ENCODE data around the gene FGD4.

Gene FGD4

DNA sequence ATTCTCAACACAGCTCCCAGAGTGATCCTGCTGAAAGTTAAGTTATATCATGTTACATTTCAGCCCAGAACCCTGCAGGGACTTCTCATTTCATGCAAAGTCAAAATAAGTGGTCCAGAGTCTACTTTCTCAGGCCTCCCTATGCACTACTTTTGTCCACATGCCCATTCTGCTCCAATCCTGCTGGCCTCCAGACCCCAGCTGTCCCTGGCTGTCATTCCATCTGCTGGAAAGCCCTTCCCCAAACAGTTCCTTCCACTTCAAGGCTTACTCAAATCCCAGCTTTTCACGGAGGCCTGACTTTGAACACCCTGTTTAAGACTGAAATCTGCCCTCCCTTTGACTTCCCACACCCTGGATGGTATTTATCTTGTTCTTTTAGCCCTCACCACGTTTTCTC is 169.9 kb downstream of the FGD4 start:
- no peak for DNase-seq

DNA sequence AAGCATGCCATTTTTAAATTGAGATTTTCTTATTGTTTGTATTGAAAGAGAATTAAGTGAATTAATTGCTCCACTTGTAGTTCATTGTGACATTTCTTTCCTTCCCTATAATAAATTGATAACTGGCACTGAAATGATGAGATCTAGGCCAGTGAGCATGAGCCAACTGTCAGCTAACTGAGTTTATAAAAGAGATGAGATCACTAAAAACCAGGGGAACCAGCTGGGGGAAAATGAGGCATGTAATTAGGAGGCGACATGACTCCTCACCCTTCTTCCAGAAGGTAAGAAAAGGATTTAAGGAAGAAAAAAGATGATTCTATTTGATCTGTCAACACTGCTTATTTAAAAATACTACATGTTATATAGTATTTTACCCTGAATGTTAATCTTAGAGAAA is 175.2 kb downstream of the FGD4 start:
- no peak for DNase-seq

DNA sequence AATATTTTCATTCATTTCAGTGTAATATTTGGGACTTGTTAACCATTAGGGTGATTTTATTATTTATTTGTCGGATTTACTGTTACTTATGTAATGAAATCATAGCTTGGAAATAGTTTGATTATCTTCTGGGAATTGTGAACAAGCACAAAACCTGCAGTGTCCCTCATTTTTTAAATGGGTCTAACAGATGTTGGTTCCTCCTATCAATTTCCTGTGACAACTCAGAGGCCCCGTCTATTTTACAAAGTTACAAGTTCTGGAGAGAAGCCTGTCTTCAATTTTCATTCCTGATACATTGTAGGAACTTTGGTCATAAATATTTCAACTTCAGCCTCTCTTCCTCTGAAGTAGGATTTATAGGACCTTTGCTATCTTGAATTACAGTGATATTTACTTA is 178.0 kb downstream of the FGD4 start:
- DNase-seq: no peak

DNA sequence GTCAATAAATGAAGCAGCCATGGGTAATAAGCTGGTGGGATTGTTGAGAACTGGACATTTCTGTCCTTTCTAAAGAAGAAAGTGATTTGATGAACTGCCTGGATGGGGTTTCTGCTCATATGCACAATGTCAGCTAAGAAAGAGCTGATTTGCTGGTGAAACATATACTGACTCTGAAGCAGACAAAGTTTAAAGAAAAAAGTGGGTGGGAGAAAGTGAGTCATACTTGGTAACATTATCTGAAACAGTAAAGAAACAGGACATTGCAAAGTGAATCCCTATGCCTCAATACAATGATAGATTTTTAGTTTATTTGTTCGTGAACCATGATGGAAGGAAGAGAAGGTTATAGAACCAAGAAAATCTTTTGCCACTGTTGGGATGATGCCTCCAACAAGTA is 184.2 kb downstream of the FGD4 start:
- DNase-seq: no peak

DNA sequence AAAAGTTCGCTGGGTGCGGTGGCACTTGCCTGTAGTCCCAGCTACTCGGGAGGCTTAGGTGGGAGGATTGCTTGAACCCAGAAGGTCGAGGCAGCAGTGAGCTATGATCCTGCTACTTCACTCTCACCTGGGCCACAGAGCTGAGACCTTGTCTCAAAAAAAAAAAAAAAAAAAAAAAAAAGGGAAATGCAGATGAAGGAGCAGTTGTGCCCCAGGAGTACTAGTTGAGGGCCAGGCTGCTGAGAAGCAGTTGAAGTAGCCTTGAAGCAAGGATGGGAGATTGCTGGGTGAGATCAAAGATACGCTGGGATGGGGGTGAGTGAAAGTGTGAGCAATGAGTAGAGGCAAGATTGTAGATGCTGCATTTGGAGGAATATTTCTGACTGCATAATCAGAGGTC is 186.3 kb downstream of the FGD4 start:
- DNase-seq: no peak

DNA sequence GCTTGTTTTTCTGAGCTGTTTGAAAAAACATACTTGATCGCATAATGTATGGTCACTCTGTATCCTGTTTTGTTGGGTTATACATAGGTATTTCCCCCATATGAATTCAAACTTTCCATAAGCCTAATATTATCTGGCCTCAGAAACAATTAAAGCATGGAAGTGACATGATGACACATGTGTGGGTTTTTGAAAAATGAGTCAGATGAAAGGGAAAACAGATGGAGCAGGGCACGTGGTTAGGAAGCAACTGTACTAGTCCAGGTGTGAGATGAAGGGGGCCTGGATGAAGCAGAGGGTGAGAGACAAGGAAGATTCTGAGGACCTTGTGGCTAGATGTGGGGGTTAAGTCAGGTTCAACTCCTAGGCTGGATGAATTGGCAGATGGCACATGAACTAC is 187.0 kb downstream of the FGD4 start:
- DNase-seq: no peak

DNA sequence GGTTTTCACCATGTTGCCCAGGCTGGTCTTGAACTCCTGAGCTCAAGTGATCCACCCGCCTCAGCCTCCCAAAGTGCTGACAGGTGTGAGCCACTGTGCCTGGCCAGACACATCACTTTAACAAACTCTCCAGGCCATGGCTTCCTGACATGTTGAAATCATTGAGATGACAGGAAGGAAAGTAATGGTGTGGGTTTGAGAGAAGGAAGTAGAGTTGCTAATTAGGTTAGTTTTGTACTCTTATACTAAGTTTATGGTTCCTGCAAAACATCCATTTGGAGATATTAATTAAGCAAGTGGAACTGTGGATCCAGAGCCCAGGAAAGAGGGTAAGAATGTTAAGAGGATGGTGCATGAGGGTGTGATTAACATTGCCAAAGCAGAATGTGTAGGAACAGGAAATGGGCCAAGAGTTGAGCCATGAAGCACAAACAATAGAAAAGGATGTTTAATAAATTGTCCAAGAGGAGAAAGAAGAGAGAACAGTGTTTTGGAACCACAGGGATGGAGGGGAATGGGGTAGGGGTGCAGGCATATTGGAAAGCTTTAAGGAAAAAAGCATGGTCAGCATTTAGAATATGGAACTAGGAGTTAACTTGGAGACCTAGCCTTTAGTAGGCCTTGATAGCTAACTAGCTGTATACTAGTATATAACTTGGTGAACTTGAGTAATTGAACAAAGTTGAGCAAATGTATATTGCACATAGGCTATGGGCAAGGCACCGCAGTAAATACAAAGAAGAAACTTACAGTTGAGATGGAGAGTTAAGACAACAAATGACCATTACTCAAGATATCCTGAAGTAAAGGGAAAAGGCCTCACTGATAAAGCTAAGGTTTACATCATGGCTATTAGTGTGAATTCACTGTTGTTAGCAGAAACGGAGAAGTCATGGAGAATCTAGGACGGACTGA is 188.5 kb downstream of the FGD4 start:
- no peak for DNase-seq

DNA sequence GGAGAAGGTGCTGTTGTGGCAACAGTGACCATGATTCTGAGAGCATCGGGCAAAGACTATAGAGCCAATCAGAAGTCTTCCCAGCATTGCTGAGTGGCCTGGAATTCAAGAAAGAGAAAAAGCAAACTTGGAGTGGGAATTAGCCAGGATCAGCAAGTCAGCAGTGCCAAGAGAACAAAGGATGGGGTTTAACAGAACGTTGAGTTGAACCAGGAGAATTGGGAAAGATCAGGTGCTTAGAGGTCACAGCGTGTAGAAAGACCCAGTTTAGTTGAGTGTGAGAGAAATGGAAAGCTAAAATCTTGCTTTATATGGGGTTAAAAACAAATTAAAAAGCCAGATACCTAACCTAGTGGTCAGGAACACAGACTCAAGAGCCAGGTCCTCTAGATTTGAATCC is 189.2 kb downstream of the FGD4 start:
- DNase-seq: no peak

DNA sequence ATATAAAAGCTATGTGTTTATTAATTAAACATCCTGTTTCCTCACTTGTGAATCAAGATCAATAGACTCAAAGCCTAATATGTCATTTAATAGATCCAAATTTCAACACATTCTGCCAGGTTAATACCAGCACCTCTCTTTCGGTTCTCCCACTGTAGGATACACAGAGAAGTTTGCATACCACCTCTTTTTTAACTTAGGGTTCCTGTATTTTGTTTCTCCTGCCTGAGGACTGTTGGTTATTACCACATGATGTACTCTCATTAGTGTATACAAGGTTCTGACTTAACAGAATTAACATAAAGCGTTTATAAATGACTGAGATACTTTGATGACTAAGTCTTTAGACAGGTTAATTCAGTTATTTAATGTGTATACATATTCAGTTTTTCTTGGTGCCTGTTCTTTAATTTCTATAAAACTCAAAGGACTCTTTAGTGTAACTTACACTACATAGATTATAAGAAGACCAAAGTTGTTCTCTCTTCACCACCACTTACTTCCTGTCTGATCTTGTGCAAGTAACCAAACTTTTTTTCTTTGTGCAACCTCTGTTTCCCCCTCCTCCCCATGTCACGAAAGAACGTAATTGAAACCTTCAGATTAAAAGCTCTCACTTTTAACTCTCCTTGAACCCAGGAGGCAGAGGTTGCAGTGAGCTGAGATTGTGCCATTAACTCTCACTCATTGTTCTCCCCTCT is 190.0 kb downstream of the FGD4 start:
- DNase-seq: no peak

DNA sequence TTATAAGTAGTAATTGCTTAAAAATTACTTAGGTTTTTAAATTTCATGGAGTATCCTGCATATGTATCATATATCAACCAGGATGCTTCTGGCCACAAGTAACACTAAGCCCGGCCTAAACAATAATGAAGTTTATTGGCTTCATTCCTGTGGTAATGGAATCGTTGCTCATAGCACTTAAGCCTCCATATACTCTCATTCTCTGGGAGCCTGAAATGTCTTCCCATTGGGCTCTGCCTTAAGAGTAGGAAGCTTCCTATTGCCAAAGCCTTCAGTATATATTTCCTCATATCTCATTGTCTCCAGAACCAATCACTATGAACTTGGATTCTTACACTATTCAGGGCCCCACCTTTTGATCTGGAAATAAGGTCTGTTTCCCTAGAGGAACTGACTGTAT is 195.9 kb downstream of the FGD4 start:
- no peak for DNase-seq

DNA sequence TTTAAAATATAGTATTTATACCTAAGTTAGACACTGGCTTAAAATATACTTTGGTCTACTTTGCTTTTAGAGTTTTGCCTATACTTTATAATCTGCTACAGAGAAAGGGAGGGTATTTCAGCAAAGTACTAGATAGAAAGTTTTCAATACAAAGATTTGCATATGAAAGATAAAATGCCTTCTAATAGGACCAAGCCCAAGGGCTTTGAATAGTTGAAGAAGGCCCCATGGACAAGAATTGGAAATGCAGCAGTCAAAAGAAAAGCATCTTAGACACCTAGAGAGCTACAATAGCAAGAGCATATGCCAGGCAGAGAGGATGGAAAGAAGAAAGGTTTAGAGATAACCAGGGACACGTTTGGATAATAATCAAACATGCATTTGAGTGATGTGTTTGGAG is 196.7 kb downstream of the FGD4 start:
- no peak for DNase-seq

DNA sequence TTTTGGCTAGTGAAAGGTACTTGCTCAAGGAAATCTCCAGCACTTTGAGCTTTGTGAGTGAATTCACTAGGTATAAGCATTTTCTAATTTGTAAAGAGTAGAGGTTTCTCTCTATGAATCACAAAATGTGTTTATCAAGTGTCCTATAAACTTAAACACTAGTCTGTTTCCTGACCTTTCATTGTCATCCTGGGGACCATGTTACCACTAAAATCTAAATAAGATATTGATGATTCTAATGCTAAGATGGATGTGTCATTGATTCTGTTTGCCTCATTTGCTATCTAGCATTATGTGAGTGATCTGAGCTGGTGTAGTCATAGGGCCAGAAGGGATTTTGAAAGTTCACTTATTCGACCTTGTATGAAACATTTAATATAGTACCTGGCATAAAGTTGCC is 199.3 kb downstream of the FGD4 start:
- no peak for DNase-seq

DNA sequence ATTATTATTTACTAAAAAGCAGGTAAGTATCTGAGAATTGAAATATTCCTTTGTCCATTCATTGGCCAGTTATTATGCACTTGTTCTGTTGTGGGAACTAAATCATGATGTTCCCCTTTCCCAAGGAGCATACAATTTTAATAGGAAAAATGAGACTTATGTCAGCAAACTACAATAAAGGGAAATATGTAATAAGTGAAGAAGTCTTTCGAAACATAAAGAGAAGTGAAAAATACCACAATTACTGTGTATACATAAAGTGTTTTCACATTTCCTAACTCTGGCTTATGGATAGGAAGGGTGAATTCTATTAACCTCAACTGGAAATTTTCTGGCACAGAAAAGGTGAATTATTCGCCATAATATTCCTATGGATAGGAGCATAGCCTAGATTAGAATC is 201.3 kb downstream of the FGD4 start:
- DNase-seq: no peak

DNA sequence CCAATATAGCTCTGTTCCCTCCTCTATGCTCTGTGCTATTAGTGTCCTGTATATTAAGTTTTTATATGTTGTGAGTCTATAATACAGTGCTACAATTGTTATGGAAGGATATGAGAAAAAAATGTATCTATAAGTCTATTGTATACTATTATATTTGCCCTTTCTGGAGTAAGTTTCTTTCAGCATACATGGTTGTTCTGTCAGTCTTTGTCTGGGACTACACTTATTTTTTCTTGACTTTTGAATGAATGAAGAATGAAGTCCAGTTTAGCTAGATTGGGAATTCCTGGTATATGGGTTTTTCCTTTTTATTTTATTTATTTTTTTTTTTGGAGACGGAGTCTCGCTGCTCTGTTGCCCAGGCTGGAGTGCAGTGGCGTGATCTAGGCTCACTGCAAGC is 203.7 kb downstream of the FGD4 start:
- no peak for DNase-seq

DNA sequence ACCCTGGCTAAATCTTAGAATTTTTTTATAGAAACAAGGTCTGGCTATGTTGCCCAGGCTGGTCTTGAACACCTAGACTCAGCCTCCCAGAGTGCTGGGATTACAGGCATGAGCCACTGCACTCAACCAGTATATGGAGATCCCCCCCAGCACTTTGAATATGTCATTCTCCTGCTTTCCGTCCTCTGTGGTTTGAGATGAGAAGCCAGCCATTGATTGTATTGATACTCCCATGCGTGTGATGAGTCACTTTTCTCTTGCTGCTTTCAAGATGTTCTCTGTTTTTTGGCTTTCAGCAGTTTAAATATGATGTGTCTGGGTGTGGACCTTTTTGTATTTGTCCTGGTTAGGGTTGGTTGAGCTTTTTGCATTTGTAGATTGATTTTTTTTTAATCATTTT is 204.5 kb downstream of the FGD4 start:
- DNase-seq: no peak

DNA sequence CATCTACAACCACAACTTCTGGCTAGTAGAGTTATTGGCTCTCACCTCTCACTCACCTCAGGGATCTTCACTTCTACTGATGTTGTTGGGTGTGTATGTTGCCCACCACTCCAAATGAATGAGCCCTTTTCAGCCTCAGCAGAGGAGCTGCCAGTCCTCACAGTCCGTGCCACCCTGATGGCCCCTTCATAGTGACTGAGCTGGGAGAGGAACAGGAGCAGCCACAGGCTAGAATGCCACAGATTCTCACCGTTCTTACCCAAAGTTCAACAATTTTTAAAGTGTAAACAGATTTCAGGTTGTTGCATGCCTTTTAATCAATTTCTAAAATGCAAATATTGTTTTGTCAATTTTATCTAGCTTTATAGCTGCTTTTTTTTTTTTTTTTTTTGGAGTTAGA is 205.2 kb downstream of the FGD4 start:
- DNase-seq: no peak

DNA sequence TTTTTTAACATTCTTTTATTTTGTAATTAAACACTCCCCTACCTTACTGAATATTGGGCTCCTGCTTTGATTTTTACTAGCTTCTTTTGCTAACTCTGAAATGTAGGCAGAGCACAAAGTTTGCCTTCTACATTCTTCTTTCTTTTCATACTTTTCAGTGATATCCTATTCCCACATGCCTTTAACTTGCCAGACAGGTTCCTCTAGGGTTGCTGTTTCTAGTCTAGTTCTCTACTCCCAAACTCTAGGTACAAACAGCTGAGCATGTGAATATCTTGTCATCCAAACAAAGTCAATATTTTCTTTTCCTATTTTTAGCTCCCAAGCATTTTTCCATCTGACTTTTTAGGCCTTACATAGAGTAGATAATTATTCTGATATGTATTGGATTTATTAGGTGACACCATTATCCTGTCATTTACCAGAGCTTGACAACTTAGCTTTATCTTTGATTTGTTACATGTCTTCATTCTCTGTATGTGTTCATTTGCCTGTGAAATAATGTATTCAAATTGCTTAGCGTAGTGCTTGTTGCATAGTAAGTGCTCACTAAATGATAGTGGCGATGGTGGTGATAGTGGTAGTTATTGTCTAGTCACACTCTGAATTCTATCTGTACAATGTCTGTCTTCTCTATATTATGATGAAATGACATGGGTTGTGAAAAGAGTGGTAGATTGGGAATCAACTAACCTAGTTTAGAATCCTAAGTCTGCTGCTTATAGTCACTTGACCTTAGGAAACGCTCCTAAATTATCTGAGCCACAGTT is 206.2 kb downstream of the FGD4 start:
- DNase-seq: no peak

DNA sequence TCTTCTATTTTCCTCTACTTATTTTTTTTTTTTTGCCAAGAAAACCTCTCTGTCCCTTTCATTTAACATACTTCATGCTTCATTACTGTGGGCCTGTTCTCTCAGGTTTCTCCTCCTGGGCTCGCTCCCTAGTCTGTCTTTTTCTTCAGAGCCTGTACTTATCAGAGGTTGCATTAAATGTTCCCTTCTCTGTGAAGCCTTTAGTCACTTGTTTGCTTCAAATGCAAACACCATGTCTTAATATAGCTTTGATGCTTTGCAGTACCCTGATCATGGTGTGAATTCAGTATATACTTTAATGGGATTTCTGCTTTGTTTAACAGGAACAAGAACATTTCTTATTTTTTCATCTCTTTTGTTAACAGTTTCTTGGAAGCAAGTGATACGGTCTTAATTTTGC is 207.1 kb downstream of the FGD4 start:
- DNase-seq: no peak

DNA sequence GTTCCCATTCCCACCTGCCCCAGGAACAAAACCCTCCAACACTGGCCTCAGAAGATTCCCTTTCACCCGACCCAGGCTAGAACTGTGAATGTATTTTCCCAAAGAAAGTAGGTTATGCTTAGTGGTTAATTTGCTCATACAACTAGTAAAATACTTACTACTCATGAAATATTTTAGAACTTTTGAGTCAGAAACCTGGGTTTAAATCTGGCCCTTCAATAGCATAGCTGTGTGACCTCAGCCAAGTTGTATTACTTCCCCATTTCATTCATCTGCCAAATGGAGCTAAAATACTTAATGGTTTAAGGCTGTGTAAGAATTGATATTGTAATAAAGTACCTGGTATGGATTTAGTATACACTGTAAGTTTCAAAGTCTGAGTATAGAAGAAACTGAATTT is 210.6 kb downstream of the FGD4 start:
- DNase-seq: no peak

DNA sequence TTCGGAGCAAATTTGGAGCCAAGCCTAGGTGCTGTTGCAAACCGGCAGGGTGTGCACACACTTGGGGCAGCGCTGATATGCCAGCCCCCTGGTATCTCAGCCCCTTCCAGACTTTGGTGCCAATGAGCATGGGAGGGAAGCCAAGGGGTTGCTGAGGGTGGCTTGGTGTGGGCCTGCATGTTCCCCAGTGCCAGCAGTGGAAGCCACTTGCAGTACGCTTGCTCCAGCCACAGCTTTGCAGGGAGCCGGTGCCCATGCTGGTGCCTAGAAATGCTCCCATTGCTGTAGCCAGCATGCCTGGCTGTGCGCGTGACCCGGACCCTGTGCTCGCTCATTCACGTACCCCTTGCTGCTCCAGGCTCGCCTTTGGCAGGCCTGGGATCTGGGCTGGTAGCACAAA is 212.6 kb downstream of the FGD4 start:
- DNase-seq: no peak

DNA sequence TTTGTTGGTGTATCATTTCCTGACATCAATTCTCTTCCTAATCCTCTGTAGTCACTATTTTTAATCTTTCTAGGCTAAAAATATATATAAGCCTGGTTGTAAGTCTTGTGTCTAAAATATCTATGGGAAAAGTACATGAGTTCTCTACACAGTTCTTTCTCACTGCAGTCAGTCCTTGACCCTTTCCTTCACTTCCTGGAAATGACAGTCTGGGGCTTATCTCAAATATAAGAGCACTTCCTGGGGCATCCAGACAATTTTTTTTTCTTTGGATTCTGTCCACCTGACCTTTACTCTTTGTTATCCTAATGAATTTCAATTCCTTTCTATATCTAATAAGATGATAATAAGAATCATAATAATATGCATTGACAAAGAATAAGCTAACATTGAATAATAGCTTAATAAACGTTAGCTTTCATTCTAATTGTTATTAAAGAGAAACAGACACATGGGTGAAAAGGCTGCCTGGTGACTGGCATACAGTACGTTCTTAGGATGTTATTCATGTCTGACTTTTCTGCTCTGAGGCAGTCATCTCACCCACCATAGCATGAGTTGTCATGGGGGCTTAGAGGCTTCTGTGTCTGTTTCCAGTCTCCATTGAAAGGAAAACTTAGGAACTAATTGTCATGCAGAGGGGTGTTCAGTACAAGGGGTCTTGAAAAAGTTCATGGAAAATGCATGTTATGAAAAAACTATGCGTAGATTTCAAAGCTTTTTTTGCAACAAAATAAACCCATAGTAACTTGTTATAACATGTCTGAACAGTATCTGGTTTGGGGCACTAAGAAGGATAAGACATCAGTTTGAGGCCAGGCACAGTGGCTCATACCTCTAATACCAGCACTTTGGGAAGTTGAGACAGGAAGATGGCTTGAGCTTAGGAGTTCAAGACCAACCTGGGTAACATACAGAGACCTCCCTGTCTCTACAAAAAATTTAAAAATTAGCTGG is 213.6 kb downstream of the FGD4 start:
- DNase-seq: no peak

DNA sequence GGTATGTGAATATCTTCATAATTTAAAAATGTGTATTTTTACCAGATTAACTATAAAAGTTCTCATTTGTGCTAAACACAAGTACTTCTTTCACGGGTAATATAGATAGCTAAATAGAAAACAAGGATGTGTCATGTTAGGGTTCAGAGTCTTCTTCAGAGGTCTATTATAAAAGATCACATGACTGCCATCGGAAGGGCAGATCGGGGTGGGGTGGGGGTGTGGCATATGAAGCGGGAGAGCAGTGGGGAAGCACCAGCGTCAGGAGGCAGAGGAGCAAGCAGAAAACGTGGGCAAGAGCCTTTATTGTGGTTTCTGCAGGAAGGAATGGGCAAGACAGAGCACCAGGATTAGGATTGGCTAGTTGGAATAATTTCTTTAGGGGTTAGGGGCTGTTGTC is 216.1 kb downstream of the FGD4 start:
- no peak for DNase-seq

DNA sequence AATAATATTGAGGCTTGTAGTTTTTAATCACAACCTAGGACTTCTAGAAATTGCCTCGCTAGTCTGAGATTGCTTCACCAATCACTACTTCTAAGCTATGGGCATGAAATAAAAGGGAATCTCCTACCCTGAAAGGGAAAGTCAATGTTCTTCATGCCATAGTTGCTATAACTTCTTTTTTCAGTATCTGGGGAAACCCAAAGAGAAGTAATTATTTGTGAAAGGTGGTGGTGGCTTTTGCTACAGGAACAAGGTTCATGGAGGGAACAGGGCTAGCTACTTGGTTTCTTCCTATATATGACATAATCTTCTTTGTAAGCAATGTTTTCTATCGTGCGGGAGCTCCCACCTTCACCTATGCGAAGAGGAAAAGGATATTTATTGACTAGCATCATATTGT is 218.2 kb downstream of the FGD4 start:
- DNase-seq: no peak

Data from DMS153 (cell line).